Suprapubic skin (tissue), 4 donors: Measurements from ENCODE around the gene SUPT20HL1. TPM values are rescaled to one million over a fixed set of nuclear protein-coding genes. Genes with fewer than 3 reads are reported as not detected.
"Not testable (repeated sequence)": the region's sequence is repeated elsewhere in the genome, so short reads cannot be mapped to it uniquely, and the experiment has no call there.

Source experiments
- DNase-seq, 2 donors: peaks; one replicate each; pipeline ENCODE4 v3.0.0-alpha.2; 2019; ENCODE audit warnings: low spot score in 2 of 2
- H3K27ac ChIP-seq: fragments of 200-600 bp; sonication (generic); one replicate; pipeline ENCODE4 v1.5.1; 2019
- H3K27me3 ChIP-seq: fragments of 200-600 bp; sonication (generic); one replicate; pipeline ENCODE4 v1.5.1; 2019
- H3K36me3 ChIP-seq: fragments of 200-600 bp; sonication (generic); one replicate; pipeline ENCODE4 v1.5.1; 2019
- H3K4me1 ChIP-seq: fragments of 200-600 bp; sonication (generic); one replicate; pipeline ENCODE4 v1.5.1; 2019
- H3K4me3 ChIP-seq: fragments of 200-600 bp; sonication (generic); one replicate; pipeline ENCODE4 v1.5.1; 2019; ENCODE audit warnings: mild to moderate bottlenecking
- H3K9me3 ChIP-seq: fragments of 200-600 bp; sonication (generic); one replicate; pipeline ENCODE4 v1.5.1; 2019
- CTCF ChIP-seq, 2 donors: fragments of 200-600 bp in 1 of 2; fragments of 450-650 bp in 1 of 2; sonication (generic) in 1 of 2; IDR thresholded peaks; one replicate each; pipeline ENCODE4 v1.5.1; 2016 to 2019; ENCODE audit warnings: antibody characterized with exemption in 2 of 2, mild to moderate bottlenecking in 1 of 2, moderate library complexity in 1 of 2
- EP300 ChIP-seq: sonication (generic); formaldehyde crosslinking; IDR thresholded peaks from one replicate; pipeline ENCODE4 v1.6.1; 2017; ENCODE audit warnings: antibody characterized with exemption
- POLR2A ChIP-seq, 2 donors: fragments of 450-650 bp; IDR thresholded peaks; one replicate each; pipeline ENCODE4 v1.6.1; 2017; ENCODE audit warnings: antibody characterized with exemption in 2 of 2, mild to moderate bottlenecking in 2 of 2, moderate library complexity in 2 of 2
- POLR2AphosphoS5 ChIP-seq, 3 donors: sonication (generic); formaldehyde crosslinking; IDR thresholded peaks; one replicate each; pipeline ENCODE4 v1.6.1; 2017; ENCODE audit warnings: antibody characterized with exemption in 3 of 3
- WGBS: methylation state at CpG from one replicate; pipeline ENCODE4 v1.1.5; 2018; 5-methylcytosine and 5-hydroxymethylcytosine counted together
- total RNA-seq, 4 donors: library from RNA; depleted of rRNA; stranded (reverse); fragments of >200 nt; gene quantifications; one replicate each; pipeline ENCODE4 v1.1.0, GENCODE V29; 2016

SUPT20HL1 gene
- total RNA-seq, result not detected

- Histone ChIP-seq H3K27me3 (no peaks in the 10 kb centered on the region), H3K36me3 (no peaks in the 10 kb centered on the region), H3K4me3 (no peak within 1 kb of the TSS), H3K4me1 (no peaks in the 10 kb centered on the region), H3K27ac (no peak within 1 kb of the TSS), H3K9me3 (no peaks in the 10 kb centered on the region)
- no peak for TF ChIP-seq POLR2AphosphoS5 (IDR thresholded peaks at IDR 0.05)
- TF ChIP-seq CTCF (IDR thresholded peaks at IDR 0.05), result no peak
- TF ChIP-seq EP300, result no peak
- TF ChIP-seq POLR2A (IDR thresholded peaks at IDR 0.05), result no peak
- 74% methylated on average over 3 of the region's 3 CpGs for WGBS
- DNase-seq, result no peak
Observed at GRCh38 chrX:24360272-24360671, at the start of gene SUPT20HL1. Gene SUPT20HL1, plus strand, starts transcription at chrX:24360639. Its CDS starts 2,122 bp downstream, at chrX:24362761.

GRCh38 chrX:24310916-24311315 lies 49.5 kb upstream of the SUPT20HL1 start:
- WGBS, result 72% methylated on average over 2 of the region's 3 CpGs
- not testable (repeated sequence) for H3K4me3 ChIP-seq, H3K9me3 ChIP-seq, H3K27ac ChIP-seq, H3K27me3 ChIP-seq, H3K36me3 ChIP-seq, DNase-seq, H3K4me1 ChIP-seq

- not testable (repeated sequence) for H3K4me1 ChIP-seq, H3K27ac ChIP-seq, H3K9me3 ChIP-seq, DNase-seq, H3K27me3 ChIP-seq, H3K36me3 ChIP-seq, H3K4me3 ChIP-seq
- 48% methylated on average over 6 of the region's 22 CpGs for WGBS
Observed at GRCh38 chrX:24311507-24312248, 48.8 kb upstream of the SUPT20HL1 start.

- WGBS, result 81% methylated on average over 6 of the region's 6 CpGs
- not testable (repeated sequence) for H3K36me3 ChIP-seq, H3K9me3 ChIP-seq, H3K4me3 ChIP-seq, H3K27ac ChIP-seq, H3K27me3 ChIP-seq, H3K4me1 ChIP-seq, DNase-seq
Observed at GRCh38 chrX:24312249-24312607, 48.2 kb upstream of the SUPT20HL1 start.

- DNase-seq, result no peak
Observed at GRCh38 chrX:24314019-24314635, 46.3 kb upstream of the SUPT20HL1 start, which contains the start of gene SUPT20HL2. Gene SUPT20HL2, minus strand, starts transcription at chrX:24314069. Its CDS starts 754 bp downstream, at chrX:24313315.

GRCh38 chrX:24316111-24316510 lies 44.3 kb upstream of the SUPT20HL1 start:
- Histone ChIP-seq H3K36me3 (no peaks in the 10 kb centered on the region), H3K4me1 (no peaks in the 10 kb centered on the region), H3K27ac (no peak overlapping the region), H3K4me3 (no peak overlapping the region), H3K9me3 (no peaks in the 10 kb centered on the region), H3K27me3 (no peaks in the 10 kb centered on the region)
- no peak for DNase-seq
- 50% methylated on average over 1 of the region's 1 CpG for WGBS
- TF ChIP-seq EP300 (no peak), CTCF (IDR thresholded peaks at IDR 0.05) (no peak), POLR2AphosphoS5 (IDR thresholded peaks at IDR 0.05) (no peak), POLR2A (IDR thresholded peaks at IDR 0.05) (no peak)

More at GRCh38 chrX:24314019-24314635, 46.3 kb upstream of the SUPT20HL1 start, which contains the start of gene SUPT20HL2:
- TF ChIP-seq EP300 (no peak), POLR2A (IDR thresholded peaks at IDR 0.05) (no peak), CTCF (IDR thresholded peaks at IDR 0.05) (no peak), POLR2AphosphoS5 (IDR thresholded peaks at IDR 0.05) (no peak)
- Histone ChIP-seq H3K4me1 (no peaks in the 10 kb centered on the region), H3K36me3 (no peaks in the 10 kb centered on the region), H3K27ac (no peak within 1 kb of the TSS), H3K27me3 (no peaks in the 10 kb centered on the region), H3K9me3 (no peaks in the 10 kb centered on the region), H3K4me3 (no peak within 1 kb of the TSS)
- 86% methylated on average over 38 of the region's 39 CpGs for WGBS
